RWPE2 (cell line): Measurements from ENCODE around the gene FIGN.
A peak's percentile ranks its signal among the peaks of the same experiment; 100 is the strongest.

Experiments used
- ATAC-seq: fragments of 200-7000 bp; cut with Tn5 transposase; 3 replicates; pipeline ENCODE4 v1.9.1; 2021; ENCODE audit warnings: low read depth
- DNase-seq: peaks from one replicate; pipeline ENCODE4 v3.0.0-alpha.2; 2020; ENCODE audit warnings: low spot score
- H3K27ac ChIP-seq: fragments of 450-650 bp; 2 replicates; pipeline ENCODE4 v1.5.1; 2017; ENCODE audit warnings: mild to moderate bottlenecking; ENCODE audit not compliant: poor library complexity, severe bottlenecking
- H3K27me3 ChIP-seq: fragments of 250-450 bp; sonication (Bioruptor Pico); 2 replicates; pipeline ENCODE4 v1.5.1; 2021; ENCODE audit warnings: mild to moderate bottlenecking, moderate library complexity; ENCODE audit not compliant: insufficient read depth, poor library complexity, severe bottlenecking
- H3K36me3 ChIP-seq: fragments of 250-450 bp; sonication (Bioruptor Pico); 2 replicates; pipeline ENCODE4 v1.5.1; 2020; ENCODE audit warnings: low read depth, mild to moderate bottlenecking, moderate library complexity
- H3K4me1 ChIP-seq: fragments of 250-450 bp; sonication (Bioruptor Pico); 2 replicates; pipeline ENCODE4 v1.5.1; 2021; ENCODE audit warnings: mild to moderate bottlenecking, moderate library complexity; ENCODE audit not compliant: insufficient read depth, poor library complexity, severe bottlenecking
- H3K4me3 ChIP-seq: fragments of 250-450 bp; sonication (Bioruptor Pico); 2 replicates; pipeline ENCODE4 v1.5.1; 2021; ENCODE audit warnings: mild to moderate bottlenecking, moderate library complexity; ENCODE audit not compliant: severe bottlenecking
- H3K9me3 ChIP-seq: fragments of 250-450 bp; sonication (Bioruptor Pico); 2 replicates; pipeline ENCODE4 v1.5.1; 2021; ENCODE audit warnings: mild to moderate bottlenecking, moderate library complexity; ENCODE audit not compliant: severe bottlenecking
- CTCF ChIP-seq: fragments of 450-650 bp; IDR thresholded peaks from one replicate; pipeline ENCODE4 v1.5.1; 2017; ENCODE audit warnings: mild to moderate bottlenecking, moderate library complexity; ENCODE audit not compliant: poor library complexity, severe bottlenecking

The FIGN gene

GRCh38 chr2:163755366-163755765 lies 19.6 kb upstream of the FIGN start:
- no peak for TF ChIP-seq CTCF
- Histone ChIP-seq H3K9me3 (no peaks in the 10 kb centered on the region), H3K4me1 (peaks cover 31% of the 10 kb centered on the region), H3K27me3 (no peaks in the 10 kb centered on the region), H3K4me3 (no peak overlapping the region), H3K27ac (no peak overlapping the region), H3K36me3 (no peaks in the 10 kb centered on the region)
- no peak for ATAC-seq
- no peak for DNase-seq

GRCh38 chr2:163753726-163754125 lies 17.9 kb upstream of the FIGN start:
- H3K4me3 ChIP-seq = no peak overlapping the region
- DNase-seq (no peak), ATAC-seq (no peak)
- no peak for TF ChIP-seq CTCF
- H3K27me3 ChIP-seq = no peaks in the 10 kb centered on the region
- H3K27ac ChIP-seq = peak overlapping the region; percentile 87
- H3K36me3 ChIP-seq = no peaks in the 10 kb centered on the region
- no peaks in the 10 kb centered on the region for H3K9me3 ChIP-seq
- H3K4me1 ChIP-seq = peaks cover 35% of the 10 kb centered on the region

GRCh38 chr2:163752267-163752666 lies 16.5 kb upstream of the FIGN start:
- no peak for TF ChIP-seq CTCF
- H3K9me3 ChIP-seq = no peaks in the 10 kb centered on the region
- H3K27me3 ChIP-seq = no peaks in the 10 kb centered on the region
- H3K27ac ChIP-seq = peak overlapping the region; percentile 87
- ATAC-seq (peak; percentile 89), DNase-seq (peak; percentile 84)
- H3K36me3 ChIP-seq = no peaks in the 10 kb centered on the region
- no peak overlapping the region for H3K4me3 ChIP-seq
- peaks cover 44% of the 10 kb centered on the region for H3K4me1 ChIP-seq

- no peak for DNase-seq
- peaks cover 44% of the 10 kb centered on the region for H3K4me1 ChIP-seq
- TF ChIP-seq CTCF = no peak
- ATAC-seq = peak; percentile 48
- H3K36me3 ChIP-seq = no peaks in the 10 kb centered on the region
- no peaks in the 10 kb centered on the region for H3K9me3 ChIP-seq
- no peak overlapping the region for H3K4me3 ChIP-seq
- H3K27me3 ChIP-seq = no peaks in the 10 kb centered on the region
- H3K27ac ChIP-seq = peak overlapping the region; percentile 87
These were observed 15.9 kb upstream of the FIGN start for GRCh38 chr2:163751696-163752095.

GRCh38 chr2:163748420-163748819 lies 12.6 kb upstream of the FIGN start:
- ATAC-seq = peak; percentile 79

More at GRCh38 chr2:163748420-163748819, 12.6 kb upstream of the FIGN start:
- no peak overlapping the region for H3K4me3 ChIP-seq
- no peak for TF ChIP-seq CTCF
- peaks cover 38% of the 10 kb centered on the region for H3K4me1 ChIP-seq
- H3K36me3 ChIP-seq = no peaks in the 10 kb centered on the region
- DNase-seq = no peak
- H3K27me3 ChIP-seq = no peaks in the 10 kb centered on the region
- peak overlapping the region; percentile 71 for H3K27ac ChIP-seq
- no peaks in the 10 kb centered on the region for H3K9me3 ChIP-seq
